ENCODE measurements around the gene RAN.
"Not testable (repeated sequence)": the region's sequence is repeated elsewhere in the genome, so short reads cannot be mapped to it uniquely, and the experiment has no call there.

Gene RAN

DNA sequence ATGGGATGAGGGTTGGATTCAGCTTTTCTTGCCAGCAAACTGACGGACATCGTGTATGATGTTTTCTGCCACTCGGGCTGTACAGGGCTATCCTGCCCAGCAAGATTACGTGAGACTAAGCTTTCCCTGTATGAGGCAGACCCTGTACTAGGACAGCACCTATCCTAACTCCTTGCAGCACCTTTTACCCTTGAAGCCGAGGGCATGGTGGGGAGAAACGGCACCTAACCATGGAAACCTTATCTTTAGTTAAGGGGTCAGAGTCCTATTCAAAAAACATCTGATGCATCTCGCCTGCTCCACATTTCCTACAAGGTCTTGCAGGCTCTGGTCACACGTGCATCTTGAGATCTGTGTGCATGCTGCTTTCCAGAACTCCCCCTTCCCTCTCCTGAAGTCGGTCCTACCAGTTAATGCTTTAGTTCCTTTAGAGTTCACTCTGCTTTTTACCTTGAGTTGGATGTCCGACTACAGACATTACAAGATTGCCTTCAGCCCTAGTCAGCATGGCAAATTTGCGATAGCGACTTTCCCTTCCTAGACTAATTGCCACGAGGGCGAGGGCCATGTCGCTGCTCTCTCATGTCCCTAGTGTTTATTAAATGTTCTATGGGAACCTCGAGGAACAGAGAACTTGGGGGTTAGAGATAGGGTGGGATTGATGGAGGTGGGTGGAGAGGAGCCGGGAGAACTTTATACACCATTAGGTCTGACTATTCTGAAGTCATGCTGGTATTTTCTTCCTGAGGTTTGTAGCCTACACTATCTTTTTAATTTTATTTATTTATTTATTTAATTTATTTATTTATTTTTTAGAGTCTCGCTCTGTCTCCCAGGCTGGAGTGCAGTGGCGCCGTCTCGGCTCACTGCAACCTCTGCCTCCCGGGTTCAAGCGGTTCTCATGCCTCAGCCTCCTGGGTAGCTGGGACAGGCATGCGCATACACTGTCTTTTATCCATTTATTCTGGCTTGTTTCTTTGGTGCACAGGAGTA is 6.6 kb downstream of the RAN start:
- no peak for DNase-seq

DNA sequence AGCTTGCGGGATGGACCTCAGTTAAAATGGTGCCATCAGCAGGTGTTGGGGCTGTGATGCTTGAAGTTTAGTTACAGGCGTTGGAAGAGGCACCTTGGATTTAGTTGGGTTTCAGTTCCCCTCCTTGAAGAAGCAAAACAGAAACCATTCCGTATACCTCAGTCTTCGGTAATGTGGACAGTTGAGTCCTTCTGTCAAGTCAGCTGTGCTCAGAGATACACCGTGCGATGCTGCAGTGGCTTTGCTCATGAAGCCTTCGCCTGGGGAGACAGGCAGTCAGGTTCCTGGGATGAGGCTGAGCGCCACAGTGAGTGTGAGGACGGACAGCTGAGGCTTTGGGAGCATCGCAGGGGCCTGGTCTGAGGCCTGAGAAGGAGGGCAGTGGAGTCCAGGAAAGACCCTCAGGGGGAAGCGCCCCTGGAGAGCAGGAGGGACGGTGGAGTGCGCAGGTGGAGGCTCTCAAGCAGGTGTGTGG is 7.4 kb downstream of the RAN start:
- no peak for DNase-seq

DNA sequence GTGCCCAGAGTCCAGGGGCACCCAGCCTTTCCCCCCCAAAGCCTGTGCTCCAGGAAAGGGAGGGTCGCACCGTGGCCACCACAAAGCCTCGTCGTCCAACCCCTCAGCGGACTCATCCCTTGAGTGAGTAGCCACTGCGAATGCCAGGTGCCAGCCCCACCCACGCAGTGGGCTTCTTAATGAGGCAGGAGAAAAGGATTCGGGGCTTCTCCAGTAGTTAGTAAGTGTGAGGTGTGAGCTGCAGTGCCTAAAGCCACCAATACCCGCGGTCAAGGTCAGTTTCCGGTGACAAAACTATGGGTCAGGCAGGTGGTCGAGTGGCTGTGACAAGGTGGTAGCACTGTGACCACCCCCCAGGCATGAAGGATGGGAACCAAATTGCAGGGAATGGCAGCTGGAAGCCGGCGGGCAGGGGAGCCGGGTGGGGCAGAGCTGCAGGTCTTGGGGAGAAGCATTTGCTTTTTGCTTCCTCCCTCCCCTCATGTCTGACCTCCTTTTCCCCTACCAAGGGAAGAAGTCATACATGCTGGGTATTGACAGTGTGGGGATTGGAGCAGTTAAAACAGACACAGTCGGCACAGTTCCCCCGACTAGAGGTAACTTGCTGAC is 8.0 kb downstream of the RAN start:
- DNase-seq, result no peak

DNA sequence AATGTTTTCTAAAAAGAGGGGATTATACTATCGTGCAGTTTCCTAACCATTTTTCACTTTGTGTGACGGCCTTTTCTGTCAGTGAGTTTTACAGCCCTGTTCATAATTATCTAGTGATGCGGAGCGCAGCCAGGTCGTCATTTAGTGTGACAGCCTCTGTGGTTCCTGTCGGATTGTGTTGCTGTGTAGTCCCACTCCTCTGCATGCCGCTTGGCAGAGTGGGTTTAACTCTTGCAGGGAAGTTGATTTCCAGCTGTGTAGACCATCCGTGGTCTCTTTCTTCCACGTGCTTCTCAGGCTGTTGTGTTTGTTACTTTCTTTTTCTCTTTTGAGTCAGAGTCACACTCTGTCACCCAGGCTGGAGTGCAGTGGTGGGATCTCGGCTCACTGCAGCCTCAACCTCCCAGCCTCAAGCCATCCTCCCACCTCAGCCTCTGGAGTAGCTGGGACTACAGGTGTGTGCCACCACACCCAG is 8.6 kb downstream of the RAN start:
- peak in 1 of 56 donors; percentile 8 for DNase-seq

DNA sequence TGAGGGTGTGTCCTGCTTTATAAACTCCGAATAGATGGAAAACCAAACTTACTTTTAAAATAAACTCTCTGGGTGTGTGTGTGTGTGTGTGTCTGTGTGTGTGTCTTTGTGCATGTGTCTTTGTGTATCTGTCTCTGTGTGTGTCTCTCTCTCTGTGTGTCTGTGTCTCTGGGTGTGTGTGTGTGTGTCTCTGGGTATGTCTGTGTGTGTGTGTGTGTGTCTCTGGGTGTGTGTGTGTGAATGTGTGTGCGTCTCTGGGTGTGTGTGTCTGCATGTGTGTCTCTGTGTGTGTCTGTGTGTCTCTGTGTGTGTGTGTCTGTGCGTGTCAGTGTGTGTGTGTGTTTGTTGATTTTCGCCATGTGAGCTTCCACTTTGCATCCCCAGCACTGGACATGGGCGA is 9.2 kb downstream of the RAN start:
- DNase-seq, result no peak

DNA sequence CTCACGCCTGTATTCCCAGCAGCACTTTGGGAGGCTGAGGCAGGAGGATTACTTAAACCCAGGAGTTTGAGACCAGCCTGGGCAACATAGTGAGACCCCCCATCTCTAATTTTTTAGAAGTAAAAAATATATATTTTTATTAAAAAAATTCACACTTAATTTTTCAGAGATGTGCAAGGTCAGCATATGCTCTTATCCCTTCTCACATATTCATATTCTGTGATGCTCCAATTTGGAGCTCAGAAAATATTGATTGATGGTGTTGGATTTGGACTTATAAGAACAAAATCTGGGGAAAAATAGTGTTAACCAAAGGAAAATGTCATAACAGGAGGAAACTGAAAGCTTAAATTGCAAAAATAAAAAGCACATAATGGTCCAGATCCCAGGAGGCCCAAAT is 9.7 kb downstream of the RAN start:
- no peak for DNase-seq

DNA sequence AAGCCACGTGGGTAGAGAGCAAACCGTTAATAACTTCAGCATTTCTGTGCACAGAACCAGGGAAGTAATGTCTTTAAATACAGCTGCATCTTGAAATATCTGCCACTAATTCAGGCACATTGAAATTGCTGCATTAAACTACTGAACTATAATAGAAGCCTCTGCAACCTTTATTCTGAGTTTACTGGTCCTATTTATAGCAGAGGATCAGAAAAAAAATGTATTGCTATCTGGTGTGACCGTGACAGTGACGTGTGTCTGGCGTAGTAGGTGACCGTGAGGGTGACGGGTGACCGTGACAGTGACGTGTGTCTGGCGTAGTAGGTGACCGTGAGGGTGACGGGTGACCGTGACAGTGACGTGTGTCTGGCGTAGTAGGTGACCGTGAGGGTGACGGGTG is 15.3 kb downstream of the RAN start:
- not testable (repeated sequence) for DNase-seq

DNA sequence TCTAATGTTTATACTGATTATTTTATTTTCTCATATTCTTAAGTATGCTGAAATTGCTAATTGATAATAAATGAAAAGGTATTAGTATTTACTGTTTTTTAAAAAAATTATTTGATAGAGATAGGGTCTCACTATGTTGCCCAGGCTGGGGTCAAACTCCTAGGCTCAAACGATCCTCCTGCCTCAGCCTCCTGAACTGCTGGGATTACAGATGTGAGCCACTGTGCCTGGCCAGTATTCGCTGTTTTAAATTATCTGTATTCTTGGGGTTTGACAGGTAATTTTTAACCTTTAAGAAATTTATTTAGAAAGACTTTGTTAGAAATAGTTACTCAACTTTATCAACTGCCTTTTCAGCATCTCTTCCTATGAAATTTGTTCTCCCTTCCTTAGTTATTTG is 32.2 kb downstream of the RAN start:
- DNase-seq, result no peak

DNA sequence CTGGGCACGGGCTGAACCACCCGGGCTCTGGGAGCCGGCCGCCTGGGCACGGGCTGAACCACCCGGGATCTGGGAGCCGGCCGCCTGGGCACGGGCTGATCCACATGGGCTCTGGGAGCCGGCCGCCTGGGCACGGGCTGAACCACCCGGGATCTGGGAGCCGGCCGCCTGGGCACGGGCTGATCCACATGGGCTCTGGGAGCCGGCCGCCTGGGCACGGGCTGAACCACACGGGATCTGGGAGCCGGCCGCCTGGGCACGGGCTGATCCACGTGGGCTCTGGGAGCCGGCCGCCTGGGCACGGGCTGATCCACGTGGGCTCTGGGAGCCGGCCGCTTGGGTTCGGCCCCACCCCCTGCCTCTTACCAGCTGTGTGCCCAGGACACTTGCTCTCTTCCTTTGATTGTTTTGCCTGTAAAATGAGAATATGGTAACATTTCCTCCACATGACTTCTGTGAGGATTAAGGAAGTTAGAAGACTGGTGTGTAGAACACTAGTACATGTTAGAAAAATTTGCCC is 33.1 kb downstream of the RAN start:
- DNase-seq, result not testable (repeated sequence)

DNA sequence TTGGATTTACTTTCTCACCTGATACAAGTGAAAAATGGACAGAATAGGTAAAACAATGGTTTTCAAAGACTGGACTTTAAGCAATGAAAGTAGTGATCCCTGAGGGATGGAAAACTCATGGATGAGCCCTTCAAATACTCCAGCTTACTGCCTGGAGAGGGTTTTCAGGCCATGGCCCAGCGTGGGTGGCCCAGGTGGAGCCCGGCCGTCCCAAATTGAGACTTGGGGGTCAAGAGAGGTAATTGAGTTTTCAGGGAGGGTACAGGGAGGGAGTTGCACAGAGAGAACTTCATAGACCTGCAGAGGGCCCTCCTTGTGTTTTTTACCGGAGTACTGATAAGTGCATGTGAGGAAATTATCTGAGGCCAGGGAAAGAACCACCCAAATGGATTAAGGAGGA is 37.2 kb downstream of the RAN start:
- DNase-seq, result no peak

DNA sequence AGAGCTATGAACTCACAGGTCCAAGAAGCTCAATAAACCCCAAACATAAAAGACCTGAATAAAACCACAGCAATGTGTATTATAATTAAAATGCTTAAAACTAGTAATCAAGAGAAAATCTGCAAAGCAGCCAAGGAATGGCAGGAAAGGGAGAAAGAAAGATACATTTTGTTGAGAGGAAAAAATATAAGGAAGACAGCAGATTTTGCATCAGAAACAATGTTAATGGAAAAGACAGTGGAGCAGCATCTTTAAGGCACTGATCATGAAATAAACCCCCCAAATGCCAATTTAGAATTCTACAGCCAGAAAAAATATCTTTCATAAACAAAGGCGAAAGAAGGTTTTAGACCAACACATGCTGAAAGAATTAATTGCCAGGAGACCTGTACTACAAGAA is 39.3 kb downstream of the RAN start:
- DNase-seq, result no peak

DNA sequence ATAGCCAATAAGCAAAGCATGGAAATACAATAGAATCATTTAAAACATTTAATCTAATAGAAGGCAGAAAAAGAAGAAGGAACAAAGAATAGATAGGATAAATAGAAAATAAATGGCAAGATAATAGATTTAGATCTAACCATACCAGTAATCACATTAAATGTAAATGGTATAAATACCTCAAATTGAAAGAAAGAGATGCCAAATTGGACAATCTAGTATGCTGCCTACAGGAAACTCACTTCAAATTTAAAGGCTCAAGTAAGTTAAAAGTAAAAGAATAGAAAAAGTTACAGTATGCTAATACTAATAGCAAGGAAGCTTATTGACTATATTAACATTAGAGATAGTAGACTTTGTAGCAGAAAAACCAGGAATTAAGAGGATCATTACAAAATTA is 40.1 kb downstream of the RAN start:
- DNase-seq, result no peak

DNA sequence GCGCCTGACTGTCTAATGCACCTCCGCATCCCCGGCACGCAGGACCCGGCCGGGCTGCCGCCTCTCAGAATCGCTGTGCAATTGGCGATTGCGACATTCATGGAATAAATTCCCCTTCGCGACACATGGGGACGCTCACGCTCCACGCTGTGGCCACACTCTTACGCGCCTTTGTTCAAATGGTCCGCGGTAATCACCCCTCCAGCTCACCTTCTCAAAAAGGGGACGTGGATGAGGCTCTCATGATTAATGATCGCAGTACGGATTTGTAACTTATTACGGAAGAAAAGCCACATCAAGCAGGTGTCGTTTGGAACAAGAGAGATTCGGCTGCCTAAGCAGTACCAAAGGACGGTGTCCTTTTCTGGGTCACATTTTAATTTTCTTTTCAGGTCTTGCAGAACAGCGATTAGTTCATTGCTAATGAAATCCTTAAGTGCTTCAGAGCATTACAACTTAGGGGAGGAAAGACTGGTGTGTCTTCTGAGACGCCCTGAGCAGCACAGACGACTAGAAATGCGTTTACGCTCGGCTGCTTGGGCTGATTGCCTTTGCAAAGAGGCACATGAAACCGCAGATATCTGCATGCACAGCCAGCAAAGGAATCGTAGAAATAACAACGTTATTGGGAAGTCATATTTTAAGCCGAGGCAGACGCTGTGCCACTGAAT is 44.5 kb downstream of the RAN start:
- DNase-seq, result peak in 46 of 56 donors; percentile 3 to 77 (median 36)

DNA sequence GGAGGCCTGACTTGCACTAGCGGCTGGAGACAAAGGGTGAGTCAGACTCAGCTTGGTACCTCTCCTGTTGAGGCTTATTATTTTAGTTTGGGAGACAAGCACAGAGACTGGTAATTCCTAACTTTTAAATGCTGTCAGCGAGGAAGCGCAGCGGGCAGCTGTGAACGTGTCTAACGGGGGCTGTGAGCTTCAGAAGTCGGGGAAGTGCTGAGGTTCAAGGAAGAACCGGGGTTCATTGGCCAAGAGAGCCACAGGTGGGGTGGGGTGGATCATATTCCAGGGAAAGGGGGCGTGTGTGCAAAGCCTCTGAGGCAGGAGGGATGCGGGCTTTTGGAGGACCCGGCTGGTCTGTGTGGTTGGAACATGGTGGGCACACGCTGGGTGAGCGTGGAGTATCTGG is 45.7 kb downstream of the RAN start:
- no peak for DNase-seq

DNA sequence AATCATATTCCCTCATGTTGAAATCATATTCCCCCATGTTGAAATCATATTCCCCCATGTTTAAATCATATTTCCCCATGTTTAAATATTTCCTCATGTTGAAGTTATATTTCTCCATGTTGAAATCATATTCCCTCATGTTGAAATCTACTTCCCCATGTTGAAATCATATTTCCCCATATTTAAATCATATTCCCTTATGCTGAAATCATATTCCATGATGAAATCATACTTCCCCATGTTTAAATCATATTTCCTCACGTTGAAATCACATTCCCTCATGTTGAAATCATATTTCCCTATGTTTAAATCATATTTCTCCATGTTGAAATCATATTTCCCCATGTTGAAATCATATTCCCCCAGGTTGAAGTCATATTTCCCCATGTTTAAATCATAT is 47.2 kb downstream of the RAN start:
- no peak for DNase-seq

DNA sequence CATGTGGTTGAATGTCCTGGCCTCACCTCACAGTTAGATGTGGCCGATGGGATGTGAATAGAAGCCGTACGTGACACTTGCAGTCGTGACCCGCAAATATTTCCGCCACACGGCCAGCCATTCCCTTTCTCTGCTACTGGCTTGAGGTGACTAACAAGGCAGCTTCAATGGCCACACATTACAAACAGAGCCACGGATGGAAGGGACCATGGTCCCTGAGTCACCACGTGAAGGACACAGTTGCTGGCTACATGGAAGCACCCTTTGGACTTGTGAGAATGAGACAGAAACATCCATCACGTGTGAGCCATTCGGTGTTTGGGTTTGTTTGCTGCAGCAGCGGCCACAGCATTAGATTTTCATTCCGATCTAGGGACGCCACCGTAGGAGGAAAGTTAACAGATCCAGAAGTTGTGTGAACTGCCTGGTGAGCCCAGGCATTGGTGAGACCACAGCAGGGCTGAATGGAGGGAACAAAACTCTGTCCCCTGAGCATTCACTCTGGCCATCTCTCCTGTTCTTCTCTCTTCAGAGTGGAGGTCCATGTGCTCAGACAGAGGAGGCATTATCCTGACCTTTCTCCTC is 48.3 kb downstream of the RAN start:
- no peak for DNase-seq

DNA sequence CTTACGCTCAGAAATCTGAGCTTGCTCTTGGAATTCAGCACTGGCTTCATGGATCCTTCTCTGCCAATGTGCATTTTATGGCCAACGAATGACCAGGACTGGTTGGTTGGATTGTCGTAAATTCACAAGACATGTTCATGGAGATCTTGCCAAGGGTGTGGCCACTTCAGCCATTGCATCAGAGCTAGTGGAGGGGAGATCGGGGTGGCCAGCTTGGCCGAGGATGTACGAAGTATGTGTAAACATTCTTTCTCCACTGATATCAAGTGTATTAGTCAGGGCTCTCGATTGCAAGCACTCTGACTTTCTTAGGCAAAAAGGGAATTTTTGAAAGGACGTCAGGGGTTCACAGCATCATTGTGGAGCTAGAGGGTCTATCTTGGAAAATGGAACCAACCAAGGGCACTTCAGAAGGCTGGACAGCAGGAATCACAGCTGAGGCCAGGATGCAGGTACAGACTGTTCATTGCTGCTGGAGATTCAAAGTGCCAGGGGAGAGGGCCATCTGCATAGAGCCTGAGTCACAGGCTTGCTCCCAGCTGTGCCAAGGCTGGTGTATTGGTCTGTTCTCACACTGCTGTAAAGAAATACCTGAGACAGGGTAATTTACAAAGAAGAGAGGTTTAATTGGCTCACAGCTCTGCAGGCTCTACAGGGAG is 49.0 kb downstream of the RAN start:
- DNase-seq, result no peak

DNA sequence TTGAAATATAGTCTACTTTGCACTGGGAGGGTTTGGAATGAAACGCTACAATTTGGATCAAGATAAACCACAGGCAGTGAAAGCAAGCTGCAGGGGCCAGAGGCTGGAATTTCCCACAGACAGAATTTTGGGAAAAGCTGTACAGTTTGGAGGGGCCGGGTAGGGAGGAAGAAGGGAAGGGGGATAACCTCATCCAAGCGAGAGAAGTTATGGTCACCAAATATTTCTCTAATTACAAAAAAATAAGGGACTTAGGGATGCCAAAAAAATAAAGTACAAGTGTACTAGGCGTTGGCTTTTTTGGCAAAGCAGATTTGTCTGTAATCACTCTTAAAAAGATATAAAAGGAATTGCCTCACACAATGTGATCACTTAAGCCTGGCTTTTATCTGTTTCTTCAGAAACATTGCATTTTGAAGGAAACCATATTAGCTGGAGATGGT is 50.7 kb downstream of the RAN start:
- no peak for DNase-seq

DNA sequence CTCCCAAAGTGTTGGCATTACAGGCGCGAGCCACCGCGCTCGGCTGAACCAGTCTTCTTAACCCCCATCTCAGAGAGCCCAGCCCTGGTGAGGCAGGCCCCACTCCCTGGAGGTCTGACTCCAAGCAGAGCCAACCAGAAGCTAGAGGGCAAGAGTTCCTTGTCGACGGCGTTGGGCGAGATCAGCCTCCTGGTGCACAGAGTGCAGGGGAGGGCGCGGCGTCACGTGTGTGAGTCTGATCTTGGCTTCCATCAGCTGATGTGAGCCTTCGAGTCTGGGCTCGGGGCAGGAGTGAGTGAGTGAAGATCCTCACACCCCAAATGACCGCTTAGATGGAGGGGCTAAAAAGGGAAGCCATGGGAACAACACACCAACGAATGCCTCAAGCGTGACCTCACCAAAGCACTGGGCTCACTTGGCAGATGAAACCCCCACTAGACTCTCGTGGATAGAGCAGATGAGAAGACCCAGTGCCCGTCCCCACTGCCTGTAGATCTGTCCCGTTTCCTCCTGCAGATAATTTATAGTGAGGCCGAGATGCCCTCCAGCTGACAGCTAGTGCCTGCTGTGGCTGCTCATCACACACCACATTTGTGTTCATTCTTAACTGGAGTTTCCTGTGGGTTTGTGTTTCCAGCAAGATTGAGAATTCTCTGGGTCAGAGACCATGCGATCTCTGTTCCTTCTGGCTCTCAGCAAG is 53.2 kb downstream of the RAN start:
- no peak for DNase-seq

DNA sequence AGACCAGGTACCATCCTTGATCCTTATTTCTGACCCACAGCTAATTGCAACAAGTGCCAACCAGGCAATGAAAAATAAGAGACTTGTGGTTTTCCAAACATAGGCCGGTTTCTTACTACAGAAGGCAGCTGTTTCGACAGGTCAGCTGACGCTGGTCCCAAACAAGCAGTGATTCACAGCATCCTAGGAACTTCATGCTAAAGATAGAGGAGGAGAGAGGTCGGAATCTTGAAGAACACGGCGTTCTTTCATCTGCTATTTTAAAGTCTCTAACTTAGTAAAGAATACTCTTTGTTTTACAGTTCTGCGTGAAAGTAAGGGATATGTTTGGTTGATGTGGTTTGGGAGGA is 53.8 kb downstream of the RAN start:
- DNase-seq, result peak in 4 of 56 donors; percentile 1 to 26 (median 4)

Data from nucleus accumbens (tissue), 56 donors.